ENCODE results near the gene ACHE. TPM values are rescaled to one million over a fixed set of nuclear protein-coding genes. Genes with fewer than 3 reads are reported as not detected.
"Not testable (repeated sequence)": the region's sequence is repeated elsewhere in the genome, so short reads cannot be mapped to it uniquely, and the experiment has no call there.

ACHE gene
- 10 to 100 TPM in 4 of 8 experiments, 1 to 10 TPM in 4; 1.3 to 64.5 (median 13.4) TPM for total RNA-seq

GRCh38 chr7:100895701-100895955, at the start of gene ACHE:
TSS of gene ACHE (minus strand) at chr7:100895888. CDS start at chr7:100894232, 1,656 bp downstream.
- Histone ChIP-seq H3K4me1 (replicated peaks in 1 of 2) (peaks cover 11 to 12% of the 10 kb centered on the region in 2 donors), H3K4me3 (peak within 1 kb of the TSS; percentile 51 to 84 (median 68)), H3K27ac (peak within 1 kb of the TSS; percentile 88 to 92)
- in situ Hi-C loops (cut with MboI; ENCODE audit: low pct_unique_long_range_greater_than_20kb in 2 of 9, low sequenced_read_pairs in 9 of 9, unreplicated experiment in 9 of 9), result loop anchor here in 5 of 9 experiments (5.0 to 25.0 kb wide), 7 partner anchors 159 to 392 kb away; partner anchors contain the start of gene NAT16 (in 1 of the 5)
- WGBS, 10 experiments, result no CpG with 5 or more reads among the region's 32 CpGs
- ATAC-seq (replicated peaks in 6 of 8), result peak; percentile 12 to 39 (median 23)

- Histone ChIP-seq H3K4me1 (replicated peaks in 1 of 2) (no peaks in the 10 kb centered on the region), H3K4me3 (no peak overlapping the region), H3K27ac (no peak overlapping the region)
- 13 to 96% (median 89%) methylated on average over 1 to 3 of the region's 4 CpGs; no CpG with 5 or more reads in 4 of the 10 experiments for WGBS, 10 experiments
- in situ Hi-C loops (cut with MboI; ENCODE audit: low pct_unique_long_range_greater_than_20kb in 2 of 9, low sequenced_read_pairs in 9 of 9, unreplicated experiment in 9 of 9), result no loop called here
- ATAC-seq (replicated peaks in 6 of 8), result no peak
Observed at GRCh38 chr7:100944138-100944537, 48.5 kb upstream of the ACHE start.

- H3K27ac ChIP-seq, result no peak overlapping the region
- WGBS, 10 experiments, result 48 to 100% (median 74%) methylated on average over 1 to 5 of the region's 5 CpGs; no CpG with 5 or more reads in 2 of the 10 experiments
- ATAC-seq (replicated peaks in 6 of 8), result no peak
- no peaks in the 10 kb centered on the region for H3K4me1 ChIP-seq (replicated peaks in 1 of 2)
- no peak overlapping the region for H3K4me3 ChIP-seq
- in situ Hi-C loops (cut with MboI; ENCODE audit: low pct_unique_long_range_greater_than_20kb in 2 of 9, low sequenced_read_pairs in 9 of 9, unreplicated experiment in 9 of 9), result no loop called here
Observed at GRCh38 chr7:100943693-100944092, 48.0 kb upstream of the ACHE start.

- H3K4me1 ChIP-seq (replicated peaks in 1 of 2), result no peaks in the 10 kb centered on the region
- ATAC-seq (replicated peaks in 6 of 8), result peak in 5 of 8 experiments; percentile 12 to 93 (median 37)
- in situ Hi-C loops (cut with MboI; ENCODE audit: low pct_unique_long_range_greater_than_20kb in 2 of 9, low sequenced_read_pairs in 9 of 9, unreplicated experiment in 9 of 9), result no loop called here
- 14 to 87% (median 75%) methylated on average over 5 to 9 of the region's 9 CpGs for WGBS, 10 experiments
- no peak overlapping the region for H3K27ac ChIP-seq
- H3K4me3 ChIP-seq, result no peak overlapping the region
Observed at GRCh38 chr7:100942045-100942774, 46.5 kb upstream of the ACHE start.

GRCh38 chr7:100936167-100936566, 40.5 kb upstream of the ACHE start:
- H3K27ac ChIP-seq; H3K4me1 ChIP-seq (replicated peaks in 1 of 2); ATAC-seq (replicated peaks in 6 of 8); in situ Hi-C loops (cut with MboI; ENCODE audit: low pct_unique_long_range_greater_than_20kb in 2 of 9, low sequenced_read_pairs in 9 of 9, unreplicated experiment in 9 of 9); H3K4me3 ChIP-seq: not testable (repeated sequence)
- 23 to 100% (median 72%) methylated on average over 2 to 7 of the region's 7 CpGs; no CpG with 5 or more reads in 1 of the 10 experiments for WGBS, 10 experiments

GRCh38 chr7:100935381-100935780, 39.7 kb upstream of the ACHE start:
- WGBS, 10 experiments, result 0 to 75% (median 68%) methylated on average over 1 to 2 of the region's 2 CpGs; no CpG with 5 or more reads in 4 of the 10 experiments
- H3K27ac ChIP-seq; H3K4me3 ChIP-seq; H3K4me1 ChIP-seq (replicated peaks in 1 of 2); in situ Hi-C loops (cut with MboI; ENCODE audit: low pct_unique_long_range_greater_than_20kb in 2 of 9, low sequenced_read_pairs in 9 of 9, unreplicated experiment in 9 of 9); ATAC-seq (replicated peaks in 6 of 8): not testable (repeated sequence)

GRCh38 chr7:100933734-100934133, 38.0 kb upstream of the ACHE start:
- in situ Hi-C loops (cut with MboI; ENCODE audit: low pct_unique_long_range_greater_than_20kb in 2 of 9, low sequenced_read_pairs in 9 of 9, unreplicated experiment in 9 of 9), result no loop called here
- 0 to 72% (median 20%) methylated on average over 1 to 2 of the region's 4 CpGs; no CpG with 5 or more reads in 6 of the 10 experiments for WGBS, 10 experiments
- Histone ChIP-seq H3K4me1 (replicated peaks in 1 of 2) (no peaks in the 10 kb centered on the region), H3K27ac (no peak overlapping the region), H3K4me3 (no peak overlapping the region)
- ATAC-seq (replicated peaks in 6 of 8), result peak in 3 of 8 experiments; percentile 61 to 93 (median 66)

- Histone ChIP-seq H3K4me1 (replicated peaks in 1 of 2) (no peaks in the 10 kb centered on the region), H3K27ac (no peak overlapping the region), H3K4me3 (no peak overlapping the region)
- WGBS, 10 experiments, result 20 to 80% (median 67%) methylated on average over 1 of the region's 1 CpG; no CpG with 5 or more reads in 7 of the 10 experiments
- in situ Hi-C loops (cut with MboI; ENCODE audit: low pct_unique_long_range_greater_than_20kb in 2 of 9, low sequenced_read_pairs in 9 of 9, unreplicated experiment in 9 of 9), result no loop called here
- ATAC-seq (replicated peaks in 6 of 8), result no peak
Observed at GRCh38 chr7:100929808-100930174, 34.1 kb upstream of the ACHE start.

- WGBS, 10 experiments, result 0 to 100% (median 53%) methylated on average over 1 to 3 of the region's 4 CpGs; no CpG with 5 or more reads in 2 of the 10 experiments
- not testable (repeated sequence) for H3K27ac ChIP-seq; H3K4me3 ChIP-seq; ATAC-seq (replicated peaks in 6 of 8); H3K4me1 ChIP-seq (replicated peaks in 1 of 2)
- in situ Hi-C loops (cut with MboI; ENCODE audit: low pct_unique_long_range_greater_than_20kb in 2 of 9, low sequenced_read_pairs in 9 of 9, unreplicated experiment in 9 of 9), result loop anchor here in 2 of 9 experiments (25.0 kb wide), 1 partner anchor 139 kb away; no protein-coding TSS in a partner anchor
Observed at GRCh38 chr7:100923616-100924015, 27.9 kb upstream of the ACHE start.

GRCh38 chr7:100921039-100921438, 25.4 kb upstream of the ACHE start:
- no peak overlapping the region for H3K4me3 ChIP-seq
- H3K4me1 ChIP-seq (replicated peaks in 1 of 2), result peaks cover 0 to 9% of the 10 kb centered on the region in 2 donors
- no peak for ATAC-seq (replicated peaks in 6 of 8)
- no peak overlapping the region for H3K27ac ChIP-seq
- in situ Hi-C loops (cut with MboI; ENCODE audit: low pct_unique_long_range_greater_than_20kb in 2 of 9, low sequenced_read_pairs in 9 of 9, unreplicated experiment in 9 of 9), result loop anchor here in 2 of 9 experiments (25.0 kb wide), 1 partner anchor 141 kb away; no protein-coding TSS in a partner anchor

- H3K27ac ChIP-seq; H3K4me1 ChIP-seq (replicated peaks in 1 of 2); ATAC-seq (replicated peaks in 6 of 8); H3K4me3 ChIP-seq: not testable (repeated sequence)
- 40 to 65% (median 58%) methylated on average over 3 to 7 of the region's 9 CpGs; no CpG with 5 or more reads in 1 of the 10 experiments for WGBS, 10 experiments
- in situ Hi-C loops (cut with MboI; ENCODE audit: low pct_unique_long_range_greater_than_20kb in 2 of 9, low sequenced_read_pairs in 9 of 9, unreplicated experiment in 9 of 9), result loop anchor here in 2 of 9 experiments (25.0 kb wide), 1 partner anchor 142 kb away; no protein-coding TSS in a partner anchor
Observed at GRCh38 chr7:100919779-100920437, 24.2 kb upstream of the ACHE start.

GRCh38 chr7:100919335-100919734, 23.6 kb upstream of the ACHE start:
- not testable (repeated sequence) for H3K27ac ChIP-seq
- 0 to 90% (median 71%) methylated on average over 1 to 5 of the region's 5 CpGs; no CpG with 5 or more reads in 1 of the 10 experiments for WGBS, 10 experiments
- in situ Hi-C loops (cut with MboI; ENCODE audit: low pct_unique_long_range_greater_than_20kb in 2 of 9, low sequenced_read_pairs in 9 of 9, unreplicated experiment in 9 of 9), result loop anchor here in 2 of 9 experiments (25.0 kb wide), 1 partner anchor 143 kb away; no protein-coding TSS in a partner anchor

GRCh38 chr7:100914879-100915447, 19.3 kb upstream of the ACHE start:
- WGBS, 10 experiments, result 0 to 100% (median 77%) methylated on average over 1 to 6 of the region's 8 CpGs; no CpG with 5 or more reads in 2 of the 10 experiments
- ATAC-seq (replicated peaks in 6 of 8), result no peak
- Histone ChIP-seq H3K4me1 (replicated peaks in 1 of 2) (peaks cover 0 to 6% of the 10 kb centered on the region in 2 donors), H3K27ac (no peak overlapping the region), H3K4me3 (no peak overlapping the region)
- in situ Hi-C loops (cut with MboI; ENCODE audit: low pct_unique_long_range_greater_than_20kb in 2 of 9, low sequenced_read_pairs in 9 of 9, unreplicated experiment in 9 of 9), result loop anchor here in 2 of 9 experiments (25.0 kb wide), 1 partner anchor 147 kb away; no protein-coding TSS in a partner anchor

More at GRCh38 chr7:100919335-100919734, 23.6 kb upstream of the ACHE start:
- not testable (repeated sequence) for ATAC-seq (replicated peaks in 6 of 8); H3K4me3 ChIP-seq; H3K4me1 ChIP-seq (replicated peaks in 1 of 2)
